Measurements from ENCODE around the gene SAMD4A.

Gene SAMD4A

DNA sequence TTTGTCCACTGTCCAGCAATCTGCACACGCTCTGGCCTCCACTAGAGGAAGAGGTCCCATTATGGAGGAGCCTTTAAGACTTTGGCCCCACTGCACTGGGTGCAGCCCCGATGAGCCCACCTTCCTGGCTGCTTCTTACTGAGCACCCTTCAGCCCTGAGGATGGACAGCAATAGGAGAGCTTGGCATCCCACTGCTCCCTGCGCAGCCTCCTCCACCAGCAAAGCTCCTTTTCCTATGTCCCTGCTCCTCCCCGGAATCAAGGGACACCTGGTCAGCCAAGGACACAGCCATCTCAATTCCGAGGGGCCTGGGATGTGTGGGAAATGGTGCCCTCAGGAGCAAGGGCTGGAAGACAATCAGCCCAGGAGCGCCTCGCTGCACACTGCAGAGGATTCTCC is 241.0 kb downstream of the SAMD4A start:
- no peak for DNase-seq

DNA sequence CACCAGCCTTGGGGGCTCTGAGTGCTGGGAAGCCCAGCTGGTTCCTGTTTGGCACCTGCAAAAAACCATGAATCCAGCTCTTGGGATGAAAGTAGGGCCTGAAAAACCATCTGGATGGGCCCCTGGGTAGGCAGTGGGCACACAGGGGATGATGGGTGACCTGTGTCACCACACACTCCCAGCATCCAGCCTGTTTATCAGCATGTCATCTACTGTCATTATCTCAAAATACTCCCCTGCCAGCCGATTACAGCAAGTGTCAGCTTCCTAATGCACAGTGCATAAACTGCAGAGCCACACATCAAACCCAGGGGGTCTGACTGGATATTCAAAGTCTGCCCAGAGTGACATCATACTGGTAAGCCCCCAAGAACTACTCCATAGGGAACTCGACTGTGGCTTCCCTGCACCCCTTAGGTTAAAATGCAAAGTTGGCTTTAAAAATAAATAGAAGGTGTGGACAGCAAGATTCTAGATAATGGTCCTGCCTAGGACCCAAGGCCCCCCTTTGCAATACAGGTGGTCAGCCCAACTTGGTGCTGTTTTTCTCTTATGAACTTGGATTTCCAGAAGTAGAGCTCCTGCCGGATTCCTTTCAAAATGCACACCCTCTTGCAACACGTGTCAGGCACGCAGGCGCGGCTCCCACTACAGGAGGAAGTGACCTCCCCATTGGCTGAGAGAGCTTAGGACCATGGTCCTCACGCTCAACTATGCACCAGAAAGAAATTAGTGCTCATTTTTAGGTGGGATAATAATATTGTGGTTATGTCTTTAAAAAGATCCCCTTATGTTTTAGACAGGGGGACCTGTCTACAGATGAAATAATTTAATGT is 241.6 kb downstream of the SAMD4A start:
- no peak for DNase-seq

DNA sequence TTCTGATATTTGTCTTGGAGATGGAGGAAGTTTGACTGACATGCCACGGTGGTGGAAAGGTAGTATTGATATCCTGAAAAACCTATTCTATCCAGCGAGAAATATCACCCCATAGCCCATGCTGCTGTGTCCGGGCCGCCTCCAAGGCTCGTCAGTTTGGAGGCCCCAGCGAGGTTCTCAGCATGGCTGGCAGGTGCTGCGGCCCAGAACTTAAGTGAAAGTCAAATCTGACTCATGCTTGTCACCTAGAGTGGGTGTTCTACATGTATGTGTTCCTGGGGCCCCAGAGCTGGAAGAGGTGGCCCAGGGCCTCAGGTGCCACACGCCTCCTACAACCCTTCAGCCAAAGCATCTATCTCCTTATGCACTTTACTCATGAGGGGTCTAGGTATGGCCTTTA is 242.8 kb downstream of the SAMD4A start:
- DNase-seq: no peak

DNA sequence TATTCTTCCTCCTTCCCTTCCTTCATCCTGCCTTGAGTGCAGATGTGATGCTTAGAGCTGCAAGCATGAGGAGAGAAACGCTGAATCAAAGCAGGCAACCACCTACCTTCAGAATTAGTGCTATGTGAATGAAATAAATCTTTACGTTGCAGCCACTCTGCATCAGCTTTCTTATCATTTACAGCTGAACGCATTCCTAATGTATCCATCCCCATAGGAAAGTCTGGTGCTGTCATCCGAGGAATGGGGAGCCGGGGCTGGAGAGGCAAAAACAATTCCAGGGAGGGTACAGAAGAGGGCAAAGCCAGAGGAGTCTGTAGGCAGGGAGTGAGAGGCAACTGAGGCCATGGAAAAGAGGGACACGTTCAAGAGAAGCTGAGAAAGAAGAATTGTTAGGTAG is 245.7 kb downstream of the SAMD4A start:
- DNase-seq: no peak

DNA sequence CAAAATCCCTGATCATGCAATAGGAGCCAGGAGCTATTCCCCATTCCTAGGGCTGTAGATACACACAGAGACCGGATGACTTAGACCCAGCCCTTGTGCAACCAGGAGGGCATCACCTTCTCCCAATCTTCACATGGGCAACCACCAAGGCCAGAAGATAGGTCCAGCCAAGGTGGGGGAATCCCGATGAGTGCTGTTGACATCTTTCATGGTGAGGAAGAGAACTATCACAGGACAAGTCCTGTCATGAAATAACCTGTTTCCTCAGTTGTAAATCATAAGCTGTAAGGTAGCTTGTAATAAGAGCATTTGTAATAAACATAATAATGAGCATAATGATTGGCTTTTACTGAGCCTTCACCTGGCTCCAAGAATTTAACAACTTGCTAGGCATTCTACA is 246.2 kb downstream of the SAMD4A start:
- DNase-seq: no peak

DNA sequence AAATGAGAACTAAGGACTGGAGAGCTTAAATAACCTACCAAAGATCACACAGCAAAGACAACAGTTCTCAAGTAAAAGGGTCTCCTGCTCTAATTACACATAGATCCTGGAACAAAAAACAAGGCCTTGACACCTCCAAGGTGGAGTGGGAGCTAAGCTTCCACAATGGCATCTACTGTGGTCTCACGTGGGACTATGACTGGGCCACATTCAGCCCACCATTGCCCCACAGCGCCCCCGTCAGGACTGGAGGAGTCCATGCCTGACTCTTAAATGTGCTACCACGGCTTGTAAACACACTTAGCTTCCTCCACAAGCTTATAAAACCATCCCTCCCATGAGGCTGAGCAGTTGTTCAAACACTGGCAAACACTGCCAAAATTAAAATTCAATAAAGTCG is 247.1 kb downstream of the SAMD4A start:
- no peak for DNase-seq

DNA sequence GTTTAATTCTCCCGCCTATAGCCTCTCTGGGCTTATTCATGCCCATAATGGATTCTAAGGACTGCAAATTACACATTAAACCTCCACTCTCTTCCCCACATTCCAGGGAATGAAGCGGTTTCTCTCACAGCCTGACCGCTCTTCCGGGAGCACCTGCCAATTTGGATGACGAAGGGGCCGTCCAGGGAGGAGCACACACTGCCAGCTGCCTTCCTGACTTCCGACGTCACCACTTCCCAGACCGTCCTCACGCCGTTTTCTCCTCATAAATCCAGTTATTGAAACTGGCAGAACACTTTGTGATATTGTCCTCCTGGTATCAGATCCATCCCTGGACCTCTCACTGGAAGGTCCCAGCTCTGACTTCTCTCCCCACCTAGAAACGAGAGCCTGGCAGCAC is 248.1 kb downstream of the SAMD4A start:
- DNase-seq: no peak

DNA sequence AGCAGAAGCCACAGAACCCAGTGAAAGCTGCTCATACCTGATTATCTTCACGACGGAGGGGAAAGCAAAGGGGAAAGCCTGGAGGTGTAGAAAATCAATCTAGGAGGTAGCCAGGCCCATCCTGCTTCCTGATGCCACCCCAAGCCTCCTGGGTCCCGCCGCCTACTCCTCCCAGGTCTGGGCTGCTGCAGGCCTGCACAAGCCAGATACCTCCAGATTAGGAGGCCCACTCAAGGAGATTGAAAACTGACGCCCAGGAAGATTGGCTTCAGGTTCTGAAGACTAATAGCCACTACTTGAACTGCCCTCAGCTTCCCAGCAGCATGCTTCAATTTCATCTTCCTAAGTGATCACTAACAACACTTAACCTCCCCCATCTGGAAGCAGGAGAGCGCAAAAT is 248.6 kb downstream of the SAMD4A start:
- DNase-seq: no peak

DNA sequence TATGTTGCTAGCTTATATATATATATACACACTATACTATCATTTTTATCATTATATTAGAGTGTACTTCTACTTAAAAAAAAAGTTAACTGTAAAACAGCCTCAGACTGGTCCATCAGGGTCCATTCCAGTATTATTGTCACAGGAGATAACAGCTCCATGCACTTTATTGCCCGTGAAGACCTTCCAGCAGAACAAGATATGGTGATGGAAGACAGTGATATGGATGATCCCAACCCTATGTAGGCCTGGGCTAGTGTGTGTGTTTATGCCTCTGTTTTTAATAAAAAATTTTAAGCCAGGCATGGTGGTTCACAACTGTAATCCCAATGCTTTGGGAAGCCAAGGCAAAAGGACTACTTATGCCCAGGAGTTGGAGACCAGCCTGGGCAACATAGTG is 249.5 kb downstream of the SAMD4A start:
- DNase-seq: no peak

DNA sequence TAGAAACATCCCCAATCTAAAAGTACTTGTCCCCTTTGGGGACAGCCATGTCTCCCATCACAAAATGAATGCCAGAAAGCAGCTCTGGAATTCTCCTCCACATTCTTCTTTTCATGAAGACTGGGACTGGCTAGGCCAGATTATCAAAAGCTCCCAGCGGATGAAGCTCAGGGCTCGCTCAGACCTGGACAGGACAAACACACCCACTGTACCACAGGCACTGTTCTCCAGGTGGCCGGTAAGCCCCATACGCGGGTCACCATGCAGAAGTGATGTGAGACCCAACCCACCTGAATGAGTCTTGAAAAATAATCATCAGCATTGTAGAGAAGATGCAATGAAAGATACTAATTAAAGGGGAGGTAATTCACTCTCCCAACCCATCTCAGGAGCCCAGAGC is 250.6 kb downstream of the SAMD4A start:
- DNase-seq: no peak

DNA sequence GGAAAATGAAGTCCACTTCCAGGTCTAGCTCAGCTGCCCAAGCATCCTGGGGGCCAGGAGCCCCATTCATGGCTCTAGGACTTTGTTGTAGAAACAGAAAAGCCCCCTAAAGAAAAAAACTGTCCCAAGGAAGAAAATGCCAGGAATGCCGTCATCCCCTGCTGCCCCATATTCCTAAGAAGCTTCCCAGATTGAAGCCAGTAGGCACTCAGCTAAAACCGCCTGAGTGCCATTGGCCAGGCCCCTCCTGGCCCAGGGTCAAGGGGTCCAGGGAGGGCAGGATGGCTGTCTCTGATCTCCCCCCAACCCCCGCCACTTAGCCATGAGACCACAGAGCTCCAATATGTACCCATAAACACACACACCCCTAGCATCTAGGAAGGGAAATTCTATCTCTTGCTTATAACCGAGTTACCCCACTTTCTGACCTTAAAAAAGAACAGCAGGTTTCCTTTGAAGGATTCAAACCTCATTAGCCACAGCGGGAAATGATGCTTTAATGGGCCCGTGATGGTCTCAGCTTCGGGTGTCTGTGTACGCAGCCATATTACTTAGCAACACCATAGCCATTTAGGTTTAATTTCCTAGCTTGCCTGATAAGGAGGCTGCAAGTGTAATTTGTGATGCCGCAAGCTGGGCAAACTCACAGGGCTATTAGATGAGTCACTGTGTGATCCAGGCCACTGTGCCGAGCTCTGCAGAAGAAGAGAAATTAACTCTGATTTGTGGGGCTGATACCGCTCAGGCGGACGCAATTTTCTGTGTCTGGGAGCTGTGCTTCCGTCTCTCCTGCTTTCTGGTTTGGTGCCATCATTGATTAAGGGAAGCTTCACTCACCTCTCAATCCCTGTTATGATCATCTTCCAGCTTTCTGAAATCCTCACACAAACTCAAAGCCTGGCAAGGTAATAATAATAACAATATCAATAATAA is 251.5 kb downstream of the SAMD4A start:
- DNase-seq: no peak

DNA sequence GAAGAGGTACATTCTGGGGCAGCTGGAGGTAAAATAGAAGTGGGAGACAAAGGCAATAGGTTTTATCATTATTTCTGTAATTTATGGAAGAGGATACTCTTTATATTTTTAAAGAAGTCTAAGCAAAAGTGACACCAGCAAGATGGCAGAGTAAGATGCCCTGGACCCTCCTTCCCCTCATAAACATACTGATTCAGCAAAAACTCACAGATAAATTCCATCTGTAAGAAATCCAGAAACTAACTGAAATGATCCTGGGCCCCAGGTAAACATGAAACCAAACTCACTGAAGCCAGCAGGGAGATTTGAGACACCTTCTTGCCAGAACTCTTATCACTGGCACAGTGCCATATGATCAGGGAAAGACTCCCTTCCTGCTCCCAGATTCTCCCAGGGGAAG is 255.8 kb downstream of the SAMD4A start:
- DNase-seq: no peak

DNA sequence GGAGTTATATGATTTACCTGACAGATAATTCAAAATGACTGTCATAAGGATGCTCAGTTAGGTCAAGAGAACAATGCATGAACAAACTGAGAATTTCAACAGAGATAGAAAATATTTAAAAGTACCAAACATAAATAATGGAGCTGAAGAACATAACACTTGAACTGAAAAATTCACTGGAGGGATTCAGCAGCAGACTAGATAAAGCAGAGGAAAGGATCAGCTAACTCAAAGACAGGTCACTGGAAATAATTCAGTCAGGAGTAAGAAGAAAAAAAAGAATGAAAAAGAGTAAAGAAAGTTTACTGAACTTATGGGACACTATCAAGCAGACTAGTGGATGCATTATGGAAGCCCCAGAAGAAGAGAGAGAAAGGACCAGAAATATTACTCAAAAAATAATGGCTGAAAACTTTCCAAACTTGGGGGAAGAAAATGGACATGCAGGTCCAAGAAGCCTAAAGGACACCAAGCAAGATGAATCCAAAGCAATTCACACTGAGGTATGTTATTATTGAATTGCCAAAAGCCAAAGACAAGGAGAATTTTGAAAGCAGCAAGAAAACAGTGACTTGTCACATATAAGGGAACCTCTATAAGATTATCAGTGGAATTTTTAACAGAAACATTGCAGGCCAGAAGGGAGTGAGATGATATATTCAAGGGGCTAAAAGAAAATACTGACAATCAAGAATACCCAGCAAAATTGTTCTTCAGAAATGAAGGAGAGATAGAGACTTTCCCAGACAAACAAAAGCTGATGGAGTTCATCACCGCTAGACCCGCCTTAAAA is 257.0 kb downstream of the SAMD4A start:
- no peak for DNase-seq

DNA sequence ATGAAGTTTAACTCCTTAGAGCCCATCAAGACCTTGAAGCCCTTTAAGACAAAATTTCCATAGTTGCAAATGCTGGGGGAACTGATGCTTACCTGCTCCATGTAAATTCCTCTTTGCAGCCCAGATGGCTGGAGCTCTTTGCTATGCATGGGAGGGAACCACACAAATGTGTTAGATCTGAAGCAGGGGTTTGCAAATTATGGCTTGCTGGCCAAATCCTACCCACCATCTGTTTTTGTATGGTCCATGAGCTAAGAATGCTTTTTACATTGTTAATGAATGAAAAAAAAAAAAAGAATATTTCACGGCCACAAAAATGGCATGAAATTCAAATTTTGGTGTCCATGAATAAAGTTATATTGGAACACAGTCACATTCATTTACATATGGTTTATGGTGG is 261.1 kb downstream of the SAMD4A start:
- no peak for DNase-seq

DNA sequence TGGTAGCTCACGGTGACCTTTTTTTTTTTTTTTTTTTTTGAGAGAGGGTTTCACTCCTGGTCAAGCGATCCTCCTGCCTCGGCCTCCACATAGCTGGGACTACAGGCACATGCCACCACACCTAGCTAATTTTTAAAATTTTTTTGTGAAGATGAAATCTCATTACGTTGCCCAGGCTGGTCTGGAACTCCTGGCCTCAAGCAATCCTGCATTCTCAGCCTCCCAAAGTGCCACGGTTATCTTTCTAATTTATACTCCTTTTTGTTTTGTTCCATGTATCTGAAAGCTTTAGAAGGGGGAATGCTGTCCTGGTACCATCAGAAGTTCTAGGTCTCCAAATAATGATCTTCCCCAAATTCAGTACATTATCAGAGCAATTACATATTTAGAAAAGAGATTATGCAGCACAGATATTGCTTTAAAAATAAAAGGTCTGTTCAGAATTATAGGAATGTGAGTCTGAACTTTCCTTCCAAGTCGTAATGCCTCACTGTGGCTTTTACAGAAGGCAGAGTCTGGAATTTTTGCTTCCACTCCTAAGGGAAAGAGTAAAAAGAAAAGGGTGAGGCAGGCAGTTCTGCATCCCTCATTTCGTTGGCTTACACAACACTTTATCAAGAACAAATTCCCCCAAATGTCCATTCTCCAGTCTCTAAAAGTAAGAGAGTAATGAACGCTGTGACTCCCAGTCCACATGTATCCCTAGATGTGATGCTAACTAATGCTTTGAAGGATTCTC is 262.7 kb downstream of the SAMD4A start:
- no peak for DNase-seq

DNA sequence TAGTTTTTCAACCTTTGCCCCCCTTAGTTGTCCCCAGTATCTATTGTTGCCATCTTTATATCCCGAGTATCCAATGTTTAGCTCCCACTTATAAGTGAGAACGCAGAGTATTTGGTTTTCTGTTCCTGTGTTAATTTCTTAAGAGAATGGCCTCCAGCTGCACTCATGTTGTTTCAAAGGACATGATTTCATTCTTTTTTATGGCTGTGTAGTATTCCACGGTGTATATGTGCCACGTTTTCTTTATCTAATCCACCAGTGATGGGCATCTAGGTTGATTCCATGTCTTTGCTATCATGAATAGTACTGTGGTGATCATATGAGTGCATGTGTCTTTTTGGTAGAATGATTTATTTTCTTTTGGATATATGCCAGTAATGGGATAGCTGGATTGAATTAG is 263.7 kb downstream of the SAMD4A start:
- no peak for DNase-seq

DNA sequence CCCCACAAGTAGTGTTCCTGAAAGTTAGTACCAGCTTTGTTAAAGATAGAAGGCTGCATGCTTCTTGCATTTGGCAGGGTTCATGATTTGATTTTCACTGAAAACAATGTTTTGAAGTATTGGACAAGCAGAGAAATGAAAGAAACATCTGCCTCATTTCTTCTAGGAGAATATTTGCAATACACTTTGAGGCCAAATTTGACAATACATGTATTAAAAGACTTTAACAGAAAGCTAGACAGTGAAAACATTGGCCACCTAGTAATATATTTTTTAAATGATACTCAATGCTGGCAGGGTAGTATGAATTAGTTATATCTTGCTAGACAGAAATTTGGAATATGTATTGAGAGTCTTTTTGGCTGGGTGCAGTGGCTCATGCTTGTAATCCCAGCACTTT is 267.2 kb downstream of the SAMD4A start:
- no peak for DNase-seq

DNA sequence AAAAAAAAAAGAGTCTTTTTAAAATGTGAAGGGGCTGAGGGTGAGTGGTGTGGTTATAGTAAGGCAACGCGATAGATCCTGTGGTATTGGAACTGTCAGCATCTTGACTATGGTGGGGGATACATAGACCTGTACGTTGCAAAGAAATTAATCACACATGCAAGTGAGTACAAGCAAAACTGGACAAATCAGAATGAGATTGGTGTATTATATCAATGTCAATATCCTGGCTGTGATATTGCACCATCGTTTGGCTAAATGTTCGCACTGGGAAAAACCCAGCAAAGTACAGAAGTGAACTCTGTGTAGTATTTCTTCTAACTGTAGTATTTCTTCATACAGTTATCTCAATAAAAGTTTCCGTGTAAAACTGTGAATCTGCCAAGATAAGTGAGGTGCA is 267.8 kb downstream of the SAMD4A start:
- DNase-seq: no peak

DNA sequence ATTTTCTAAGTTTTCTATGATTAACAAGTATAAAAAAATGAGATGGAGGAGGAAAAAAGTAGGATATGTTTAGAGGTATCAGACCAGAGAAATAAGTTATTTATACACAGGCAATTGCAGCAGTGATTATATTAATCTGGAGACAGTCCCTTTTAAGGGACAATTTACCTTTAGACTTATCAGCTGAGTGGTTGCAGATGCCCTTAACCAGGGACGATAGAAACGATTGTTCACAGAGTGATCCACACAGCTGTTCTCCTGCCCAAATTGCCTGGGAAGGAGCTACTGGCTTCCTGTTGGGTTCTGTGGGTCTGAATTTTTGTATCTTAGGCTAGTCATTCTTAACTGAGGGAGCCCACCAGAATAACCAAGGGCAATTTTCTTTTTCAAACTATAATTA is 269.3 kb downstream of the SAMD4A start:
- DNase-seq: no peak

DNA sequence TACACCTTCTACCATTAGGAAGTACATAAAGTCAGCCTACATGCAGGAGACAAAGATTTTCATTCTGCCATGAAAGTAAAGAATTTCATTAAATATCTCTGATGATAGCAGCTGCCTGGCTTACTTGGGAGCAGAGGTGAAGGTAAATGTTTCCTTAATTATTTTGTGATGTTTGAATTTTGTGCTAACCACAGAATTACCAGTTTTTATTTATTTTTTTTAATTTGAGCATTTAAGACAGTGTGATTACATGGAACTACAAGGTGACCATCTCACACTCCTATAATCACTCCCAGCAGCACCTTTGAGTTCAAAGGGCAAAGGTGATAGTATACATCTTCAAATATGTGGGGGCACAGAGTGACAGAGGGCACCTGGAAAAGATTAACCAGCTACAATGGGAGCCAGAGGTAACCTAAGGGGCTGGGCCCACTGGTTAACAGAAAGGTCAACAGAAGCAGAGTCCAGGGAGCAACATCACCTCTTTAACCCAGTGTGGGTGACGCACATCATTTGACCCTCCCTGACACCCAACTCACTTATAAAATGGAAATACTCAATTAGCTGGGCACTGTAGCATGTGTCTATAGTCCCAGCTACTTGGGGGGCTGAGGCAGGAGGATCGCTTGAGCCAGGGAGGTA is 270.7 kb downstream of the SAMD4A start:
- DNase-seq: no peak

DNA sequence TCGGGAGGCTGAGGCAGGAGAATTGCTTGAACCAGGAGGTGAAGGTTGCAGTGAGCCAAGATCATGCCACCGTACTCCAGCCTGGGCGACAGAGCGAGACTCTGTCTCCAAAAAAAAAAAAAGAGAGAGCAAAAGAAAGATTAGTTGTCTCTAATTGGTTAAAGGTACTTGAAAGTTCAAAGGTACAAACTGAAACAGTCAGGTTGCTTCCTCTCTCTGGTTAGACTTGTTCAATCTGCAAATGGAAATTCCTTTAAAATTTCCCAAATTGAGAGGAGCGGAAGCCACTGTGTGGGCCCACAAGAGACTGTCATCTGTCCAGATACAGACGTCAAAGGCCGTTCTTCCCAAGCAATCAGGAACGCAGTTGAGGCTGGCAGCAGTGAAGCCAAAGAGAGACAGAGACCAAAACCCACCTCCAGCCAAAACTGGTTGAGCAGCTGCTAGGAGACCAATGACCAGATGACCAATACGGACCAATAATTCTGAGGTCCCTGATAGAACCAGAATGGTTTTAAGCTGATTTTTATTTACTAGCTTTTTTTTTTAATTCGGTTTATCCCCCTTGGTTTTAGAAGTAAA is 272.1 kb downstream of the SAMD4A start:
- DNase-seq: no peak

DNA sequence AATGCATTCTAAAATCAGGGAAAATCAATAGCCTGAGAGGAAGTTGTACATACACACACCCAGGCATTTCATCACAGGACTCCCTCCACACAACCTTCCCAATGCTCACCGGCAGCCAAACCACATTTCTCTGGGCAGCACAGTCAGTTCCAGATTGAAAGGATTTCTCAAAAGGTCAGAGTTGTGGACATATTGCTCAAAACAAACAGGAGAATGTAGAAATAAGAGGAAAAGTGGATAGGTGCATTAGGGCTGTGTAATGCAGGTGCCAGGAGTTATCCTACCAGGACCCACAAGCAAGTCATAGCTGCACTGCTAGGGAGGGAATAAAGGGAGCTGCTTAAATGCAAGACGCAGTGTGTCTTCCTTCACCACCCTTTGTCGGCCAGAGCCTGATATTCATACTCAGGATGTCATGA is 272.8 kb downstream of the SAMD4A start:
- DNase-seq: no peak

Measured in GOT3 (cell line).